ENCODE results near the gene LIN7C.
"Not testable (repeated sequence)": the region's sequence is repeated elsewhere in the genome, so short reads cannot be mapped to it uniquely, and the experiment has no call there.

Gene LIN7C

DNA sequence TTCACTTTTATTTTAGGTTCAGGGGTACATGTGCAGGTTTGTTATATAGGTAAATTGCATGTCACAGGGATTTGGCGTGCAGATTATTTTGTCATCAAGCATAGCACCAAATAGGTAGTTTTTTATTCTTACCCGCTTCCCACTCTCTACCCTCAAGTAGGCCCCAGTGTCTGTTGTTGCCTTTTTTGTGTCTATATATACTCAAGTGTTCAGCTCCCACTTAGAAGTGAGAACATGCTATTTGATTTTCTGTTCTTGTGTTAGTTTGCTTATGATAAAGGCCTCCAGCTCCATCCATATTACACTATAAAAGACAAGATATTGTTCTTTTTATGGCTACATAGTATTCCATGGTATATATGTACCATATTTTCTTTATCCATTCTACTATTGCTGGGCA is 28.5 kb upstream of the LIN7C start:
- no peaks in the 10 kb centered on the region for H3K36me3 ChIP-seq
- H3K27me3 ChIP-seq = no peaks in the 10 kb centered on the region
- H3K9me3 ChIP-seq (replicated peaks in 1 of 11) = no peaks in the 10 kb centered on the region
- no peak overlapping the region for H3K27ac ChIP-seq
- no peaks in the 10 kb centered on the region for H4K20me1 ChIP-seq
- H3K4me3 ChIP-seq = no peak overlapping the region
- H3K9ac ChIP-seq = no peak overlapping the region
- H3K4me1 ChIP-seq = peaks cover 0 to 27% (median 10%) of the 10 kb centered on the region in 10 experiments; a peak in 9 of 20 replicates
- TF ChIP-seq Cebpa-rat (IDR thresholded peaks at IDR 0.05) = no peak
- H3K4me2 ChIP-seq = no peak overlapping the region

DNA sequence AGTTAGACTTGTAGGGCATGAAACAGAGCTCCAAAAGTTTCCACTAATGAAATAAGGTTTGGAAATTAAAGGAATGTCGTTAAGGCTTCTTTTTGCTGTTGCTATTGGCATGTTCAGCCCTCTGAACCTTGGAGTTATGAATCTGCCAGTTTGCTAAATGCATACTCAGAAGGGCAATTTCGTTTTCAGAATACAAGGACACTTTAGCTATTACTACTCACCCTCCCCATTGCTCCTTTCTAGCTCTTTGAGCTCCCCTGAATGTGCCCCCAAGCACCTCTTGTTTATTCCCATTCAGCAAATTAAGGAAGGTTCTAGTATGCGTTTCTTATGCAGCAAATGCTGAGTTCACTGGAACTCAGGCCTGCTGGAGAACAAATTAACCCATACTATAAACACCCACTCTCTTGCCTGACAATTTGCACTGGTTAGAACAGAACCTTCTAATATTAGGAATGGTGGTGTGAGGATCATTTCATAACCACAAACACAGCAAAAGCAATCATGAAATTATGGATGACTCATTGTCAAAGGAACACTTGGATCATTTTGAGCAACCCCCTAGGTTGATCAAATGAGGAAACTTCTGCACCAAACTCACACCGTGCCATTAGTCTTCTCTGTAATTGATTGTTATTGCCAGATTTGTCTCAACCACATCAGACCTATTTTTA is 26.2 kb upstream of the LIN7C start:
- Histone ChIP-seq H3K4me3 (no peak overlapping the region), H3K36me3 (no peaks in the 10 kb centered on the region), H3K9ac (no peak overlapping the region), H3K27me3 (no peaks in the 10 kb centered on the region), H3K4me1 (peaks cover 0 to 20% (median 10%) of the 10 kb centered on the region in 10 experiments; a peak in 9 of 20 replicates), H3K9me3 (replicated peaks in 1 of 11) (no peaks in the 10 kb centered on the region), H3K27ac (no peak overlapping the region), H3K4me2 (peak overlapping the region in 5 of 11 experiments; percentile 17 to 69 (median 36); a peak in 8 of 22 replicates), H4K20me1 (no peaks in the 10 kb centered on the region)
- no peak for TF ChIP-seq Cebpa-rat (IDR thresholded peaks at IDR 0.05)

DNA sequence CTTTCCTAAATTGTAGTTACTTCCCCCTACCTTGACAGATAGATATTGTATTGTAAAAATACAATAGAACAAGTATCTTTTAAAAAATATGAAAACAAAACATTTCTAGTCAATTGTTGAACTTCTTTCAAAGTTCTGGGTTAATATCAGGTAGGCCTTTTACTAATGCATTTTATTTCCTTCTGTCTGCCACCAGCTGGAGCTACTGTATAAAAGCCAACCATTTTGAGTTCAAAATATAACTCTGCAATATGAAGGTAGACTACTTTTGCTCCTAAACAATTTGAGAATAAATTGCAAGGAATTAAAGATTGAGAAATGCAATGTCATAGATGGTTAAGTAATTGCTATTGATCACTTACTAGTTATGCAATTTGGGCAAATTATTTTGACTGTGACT is 22.1 kb upstream of the LIN7C start:
- no peak for TF ChIP-seq Cebpa-rat (IDR thresholded peaks at IDR 0.05)
- H3K9ac ChIP-seq = no peak overlapping the region
- H3K27ac ChIP-seq = no peak overlapping the region
- no peaks in the 10 kb centered on the region for H3K9me3 ChIP-seq (replicated peaks in 1 of 11)
- no peaks in the 10 kb centered on the region for H4K20me1 ChIP-seq
- H3K36me3 ChIP-seq = no peaks in the 10 kb centered on the region
- no peaks in the 10 kb centered on the region for H3K27me3 ChIP-seq
- peaks cover 0 to 20% (median 10%) of the 10 kb centered on the region in 10 experiments; a peak in 9 of 20 replicates for H3K4me1 ChIP-seq
- no peak overlapping the region for H3K4me2 ChIP-seq
- no peak overlapping the region for H3K4me3 ChIP-seq

DNA sequence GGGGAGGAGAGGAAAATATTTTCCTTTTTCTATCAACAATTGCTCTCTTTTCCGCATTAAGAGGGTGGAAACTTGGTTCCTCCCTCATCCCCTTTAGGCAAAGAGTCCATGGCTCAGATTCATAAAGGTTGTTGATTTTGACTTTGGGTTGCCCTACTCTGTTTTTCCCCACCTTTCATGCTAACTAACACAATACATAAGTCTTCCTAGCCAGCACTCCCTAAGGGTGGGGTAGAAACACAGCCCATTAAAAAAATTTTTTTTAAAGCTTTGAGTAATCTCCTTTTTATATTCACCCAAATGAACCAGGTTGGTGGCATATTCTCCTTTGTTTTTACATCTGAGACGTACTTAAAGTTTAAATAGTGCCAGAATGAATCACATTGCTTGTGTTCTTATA is 20.0 kb upstream of the LIN7C start:
- Histone ChIP-seq H3K27ac (no peak overlapping the region), H3K4me2 (no peak overlapping the region), H3K9ac (no peak overlapping the region), H3K9me3 (replicated peaks in 1 of 11) (no peaks in the 10 kb centered on the region), H3K36me3 (no peaks in the 10 kb centered on the region), H4K20me1 (no peaks in the 10 kb centered on the region), H3K27me3 (no peaks in the 10 kb centered on the region), H3K4me1 (peaks cover 0 to 10% (median 4%) of the 10 kb centered on the region in 10 experiments; a peak in 2 of 20 replicates), H3K4me3 (no peak overlapping the region)
- TF ChIP-seq Cebpa-rat (IDR thresholded peaks at IDR 0.05) = no peak

DNA sequence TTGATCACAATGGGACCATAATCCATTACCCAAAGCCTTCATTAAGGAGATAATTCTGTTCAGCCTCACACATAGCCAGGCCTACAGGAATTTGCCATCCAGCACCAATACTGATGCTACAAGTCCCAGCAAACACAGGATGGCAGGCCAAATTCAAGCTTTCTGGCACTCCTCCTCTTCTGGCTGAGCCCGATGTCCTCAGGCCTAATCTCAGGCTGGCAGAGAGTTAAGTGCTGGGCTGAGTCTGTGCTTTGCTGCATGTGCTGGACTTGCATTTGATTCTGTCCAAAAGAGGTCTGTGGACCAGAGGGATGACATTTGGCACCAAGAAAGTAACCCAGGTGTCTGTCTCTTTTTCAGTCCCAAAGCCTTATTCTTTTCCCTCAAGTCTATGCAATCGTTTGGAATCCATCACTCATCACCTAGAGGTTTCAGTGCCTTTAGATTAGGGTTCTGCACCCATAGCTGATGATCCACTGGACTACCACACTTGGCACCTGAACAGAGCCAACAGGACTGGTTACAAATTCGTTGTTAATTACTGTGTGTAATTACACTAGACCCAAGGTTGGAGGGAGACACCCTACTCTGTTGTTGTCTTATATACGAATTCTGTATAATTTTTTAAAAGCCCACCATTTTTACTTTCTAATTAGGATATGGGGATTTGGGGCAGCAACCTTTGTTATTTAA is 19.4 kb upstream of the LIN7C start:
- TF ChIP-seq Cebpa-rat (IDR thresholded peaks at IDR 0.05) = no peak
- Histone ChIP-seq H3K27ac (no peak overlapping the region), H3K4me2 (no peak overlapping the region), H3K9ac (no peak overlapping the region), H3K36me3 (no peaks in the 10 kb centered on the region), H3K4me3 (no peak overlapping the region), H4K20me1 (no peaks in the 10 kb centered on the region), H3K27me3 (no peaks in the 10 kb centered on the region), H3K9me3 (replicated peaks in 1 of 11) (no peaks in the 10 kb centered on the region), H3K4me1 (peaks cover 0 to 8% (median 4%) of the 10 kb centered on the region in 10 experiments; a peak in 2 of 20 replicates)

DNA sequence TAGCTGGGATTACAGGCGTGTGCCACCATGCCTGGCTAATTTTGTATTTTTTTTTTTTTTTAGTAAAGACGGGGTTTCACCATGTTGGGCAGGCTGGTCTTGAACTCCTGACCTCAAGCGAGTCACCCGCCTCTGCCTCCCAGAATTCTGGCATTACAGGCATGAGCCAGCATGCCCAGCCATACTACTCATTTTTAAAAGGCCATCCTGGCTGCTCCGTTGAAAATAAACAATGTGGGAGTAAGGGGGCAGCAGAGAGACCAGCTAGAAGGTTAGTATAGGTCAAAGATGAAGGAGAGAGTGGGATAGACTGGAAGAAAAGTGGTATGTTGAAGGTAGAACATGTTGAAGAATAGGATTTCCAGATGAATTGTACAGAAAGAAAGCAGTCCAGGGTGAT is 17.6 kb upstream of the LIN7C start:
- Histone ChIP-seq H3K36me3 (no peaks in the 10 kb centered on the region), H3K4me1 (no peaks in the 10 kb centered on the region), H3K9ac (no peak overlapping the region), H3K27me3 (no peaks in the 10 kb centered on the region), H3K27ac (no peak overlapping the region), H4K20me1 (no peaks in the 10 kb centered on the region), H3K4me2 (no peak overlapping the region), H3K4me3 (no peak overlapping the region), H3K9me3 (replicated peaks in 1 of 11) (no peaks in the 10 kb centered on the region)
- no peak for TF ChIP-seq Cebpa-rat (IDR thresholded peaks at IDR 0.05)

DNA sequence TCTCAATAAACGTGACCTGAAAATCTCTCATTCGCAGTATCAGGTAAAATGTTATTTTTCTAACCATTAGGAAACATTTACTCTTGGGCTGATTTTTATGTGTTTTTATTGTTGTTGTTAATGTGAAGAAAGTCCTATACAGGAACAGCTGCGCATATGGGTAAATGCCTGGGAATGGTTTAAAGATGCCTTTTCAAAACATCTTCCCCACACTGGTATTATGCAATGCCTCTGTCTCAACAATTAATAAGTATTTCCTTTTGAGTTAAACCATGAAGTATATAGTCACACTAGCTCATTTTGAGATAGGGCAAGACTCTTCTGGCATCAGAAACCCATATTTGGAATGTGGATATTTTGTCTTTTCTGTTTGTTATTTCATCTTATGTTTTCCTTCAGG is 13.7 kb upstream of the LIN7C start:
- no peaks in the 10 kb centered on the region for H3K4me1 ChIP-seq
- H3K4me2 ChIP-seq = no peak overlapping the region
- H4K20me1 ChIP-seq = no peaks in the 10 kb centered on the region
- no peak overlapping the region for H3K9ac ChIP-seq
- no peak for TF ChIP-seq Cebpa-rat (IDR thresholded peaks at IDR 0.05)
- H3K4me3 ChIP-seq = no peak overlapping the region
- H3K27ac ChIP-seq = no peak overlapping the region
- no peaks in the 10 kb centered on the region for H3K27me3 ChIP-seq
- no peaks in the 10 kb centered on the region for H3K36me3 ChIP-seq
- H3K9me3 ChIP-seq (replicated peaks in 1 of 11) = peaks cover 0 to 4% (median 0%) of the 10 kb centered on the region in 11 experiments; a peak in 1 of 22 replicates

DNA sequence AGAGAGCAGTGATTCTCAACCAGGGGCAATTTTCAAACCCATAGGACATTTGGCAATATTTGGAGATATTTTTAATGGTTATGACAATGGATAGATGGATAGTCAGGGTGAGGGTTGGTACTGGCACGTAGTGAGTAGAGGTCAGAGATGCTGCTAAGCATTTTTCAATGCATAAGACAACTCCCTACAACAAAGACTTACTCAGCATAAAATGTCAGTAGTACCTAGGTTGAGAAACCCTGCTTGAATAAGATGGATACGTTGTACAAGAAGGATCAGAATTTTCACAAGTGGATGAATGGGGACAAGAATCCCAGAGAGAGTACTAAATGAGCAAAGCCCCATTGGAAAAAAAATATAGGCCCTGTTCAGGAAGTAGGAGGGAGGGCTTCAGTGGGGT is 11.9 kb upstream of the LIN7C start:
- H3K27me3 ChIP-seq = no peaks in the 10 kb centered on the region
- H3K36me3 ChIP-seq = no peaks in the 10 kb centered on the region
- no peak overlapping the region for H3K4me2 ChIP-seq
- H3K27ac ChIP-seq = no peak overlapping the region
- H4K20me1 ChIP-seq = no peaks in the 10 kb centered on the region
- H3K9ac ChIP-seq = no peak overlapping the region
- no peak for TF ChIP-seq Cebpa-rat (IDR thresholded peaks at IDR 0.05)
- H3K4me1 ChIP-seq = no peaks in the 10 kb centered on the region
- no peak overlapping the region for H3K4me3 ChIP-seq
- H3K9me3 ChIP-seq (replicated peaks in 1 of 11) = peaks cover 0 to 17% (median 6%) of the 10 kb centered on the region in 11 experiments; a peak in 2 of 22 replicates

DNA sequence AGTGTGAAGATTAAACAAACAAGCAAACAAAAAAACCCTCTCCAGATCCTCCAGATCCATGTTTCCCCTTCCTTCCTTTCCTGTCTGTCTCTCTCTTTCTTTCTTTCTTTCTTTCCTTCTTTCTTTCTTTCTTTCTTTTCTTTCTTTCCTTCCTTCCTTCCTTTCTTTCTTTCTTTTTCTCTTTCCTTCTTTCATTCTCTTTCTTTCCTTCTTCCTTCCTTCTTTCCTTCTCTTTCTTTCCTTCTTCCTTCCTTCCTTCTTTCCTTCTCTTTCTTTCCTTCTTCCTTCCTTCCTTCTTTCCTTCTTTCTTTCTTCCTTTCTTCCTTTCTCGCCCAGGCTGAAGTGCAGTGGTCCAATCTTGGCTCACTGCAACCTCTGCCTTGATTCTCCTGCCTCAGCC is 10.9 kb upstream of the LIN7C start:
- not testable (repeated sequence) for H3K4me1 ChIP-seq, H3K4me3 ChIP-seq, H3K27ac ChIP-seq, H3K9ac ChIP-seq, H3K4me2 ChIP-seq, H3K36me3 ChIP-seq, H3K27me3 ChIP-seq, H4K20me1 ChIP-seq
- peaks cover 0 to 17% (median 6%) of the 10 kb centered on the region in 11 experiments; a peak in 2 of 22 replicates for H3K9me3 ChIP-seq (replicated peaks in 1 of 11)

DNA sequence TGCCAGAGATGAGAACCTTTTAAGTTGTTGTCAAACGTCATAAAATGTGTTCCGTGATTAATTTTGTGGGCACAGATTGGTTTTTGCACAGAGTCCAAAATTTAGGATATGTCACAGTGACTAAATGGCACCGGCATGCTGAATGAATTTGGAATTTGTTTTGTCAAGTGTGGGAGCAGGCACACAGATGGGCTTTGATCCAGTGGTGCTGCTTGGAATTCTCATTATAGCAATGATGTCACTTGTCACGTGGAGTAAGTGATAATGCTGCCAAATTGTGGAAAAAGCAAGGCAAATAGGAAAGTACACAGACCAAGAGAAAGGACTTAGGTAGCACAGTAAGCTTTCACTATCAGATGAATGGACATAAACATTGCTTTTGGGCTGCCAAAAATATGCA is 8.0 kb upstream of the LIN7C start:
- no peaks in the 10 kb centered on the region for H3K36me3 ChIP-seq
- no peak overlapping the region for H3K27ac ChIP-seq
- H4K20me1 ChIP-seq = no peaks in the 10 kb centered on the region
- H3K4me1 ChIP-seq = peaks cover 0 to 7% (median 0%) of the 10 kb centered on the region in 10 experiments; a peak in 4 of 20 replicates
- H3K4me2 ChIP-seq = no peak overlapping the region
- no peaks in the 10 kb centered on the region for H3K27me3 ChIP-seq
- peaks cover 0 to 17% (median 6%) of the 10 kb centered on the region in 11 experiments; a peak in 2 of 22 replicates for H3K9me3 ChIP-seq (replicated peaks in 1 of 11)
- no peak overlapping the region for H3K4me3 ChIP-seq
- no peak overlapping the region for H3K9ac ChIP-seq
- TF ChIP-seq Cebpa-rat (IDR thresholded peaks at IDR 0.05) = no peak

Measured in BLaER1 treated with 17β-estradiol and CSF1 and Interleukin-3, amounts not matched to agents 10 nM and 100 nM (cell line).